Glutamatergic neuron (in vitro differentiated cells): Measurements from ENCODE around the gene METTL15. TPM values are rescaled to one million over a fixed set of nuclear protein-coding genes. Genes with fewer than 3 reads are reported as not detected.

Experiments used
- DNase-seq: peaks from one replicate; pipeline ENCODE4 v3.0.0; 2022
- H3K27ac Mint-ChIP-seq: one replicate; pipeline ENCODE4 v1.8.0; 2020; ENCODE audit warnings: mild to moderate bottlenecking, mixed read lengths, inconsistent platforms; ENCODE audit not compliant: unreplicated experiment
- H3K27me3 Mint-ChIP-seq: one replicate; pipeline ENCODE4 v1.8.0; 2020; ENCODE audit warnings: mild to moderate bottlenecking, moderate library complexity, mixed read lengths, inconsistent platforms; ENCODE audit not compliant: unreplicated experiment
- H3K36me3 Mint-ChIP-seq: one replicate; pipeline ENCODE4 v1.8.0; 2020; ENCODE audit warnings: mild to moderate bottlenecking, mixed read lengths, inconsistent platforms; ENCODE audit not compliant: unreplicated experiment
- H3K4me1 Mint-ChIP-seq: one replicate; pipeline ENCODE4 v1.8.0; 2020; ENCODE audit warnings: mild to moderate bottlenecking, low read depth, mixed read lengths, inconsistent platforms; ENCODE audit not compliant: unreplicated experiment
- H3K4me3 Mint-ChIP-seq: one replicate; pipeline ENCODE4 v1.8.0; 2020; ENCODE audit warnings: mild to moderate bottlenecking, mixed read lengths, inconsistent platforms; ENCODE audit not compliant: unreplicated experiment
- H3K9me3 Mint-ChIP-seq: one replicate; pipeline ENCODE4 v1.8.0; 2020; ENCODE audit warnings: mild to moderate bottlenecking, moderate library complexity, mixed read lengths, inconsistent platforms; ENCODE audit not compliant: unreplicated experiment
- CTCF ChIP-seq: fragments of 200-600 bp; sonication (generic); IDR thresholded peaks from one replicate; pipeline ENCODE4 v1.5.0; 2021; ENCODE audit not compliant: partially characterized antibody, unreplicated experiment
- total RNA-seq: library from RNA; stranded (reverse); fragmentation: NEBNext Ultra II Directional; extraction: Animal tissue kit (Norgen Biotek cat#: 25700); gene quantifications from one replicate; pipeline ENCODE4 v1.2.1, GENCODE V29; 2021; ENCODE audit not compliant: unreplicated experiment

METTL15 gene
- total RNA-seq, 1 donor from 2014 or later = 8.2 TPM

DNA sequence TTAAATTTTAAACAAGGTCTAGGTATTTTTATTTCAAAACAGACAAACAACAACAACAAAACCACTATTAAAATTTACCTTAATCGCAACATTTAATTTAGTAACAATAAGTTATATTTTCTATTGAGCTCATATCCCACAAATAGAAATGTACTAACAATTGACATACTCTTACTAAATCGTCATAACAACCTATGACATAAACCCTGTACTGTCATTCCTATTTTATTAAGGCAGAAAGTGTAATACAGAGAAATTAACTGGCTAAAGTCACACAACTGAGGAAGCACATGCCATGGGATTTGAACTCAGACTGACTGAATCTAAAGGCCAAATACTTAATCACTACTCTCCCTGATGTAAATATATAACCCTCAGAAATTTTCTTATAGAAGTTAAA, 3.2 kb upstream of the METTL15 start:
- Mint-ChIP-seq H3K36me3 (no peaks in the 10 kb centered on the region), H3K4me3 (no peak overlapping the region), H3K9me3 (no peaks in the 10 kb centered on the region), H3K27me3 (peaks cover 2% of the 10 kb centered on the region), H3K27ac (no peak overlapping the region), H3K4me1 (peaks cover 12% of the 10 kb centered on the region)
- DNase-seq = no peak
- TF ChIP-seq CTCF = no peak

DNA sequence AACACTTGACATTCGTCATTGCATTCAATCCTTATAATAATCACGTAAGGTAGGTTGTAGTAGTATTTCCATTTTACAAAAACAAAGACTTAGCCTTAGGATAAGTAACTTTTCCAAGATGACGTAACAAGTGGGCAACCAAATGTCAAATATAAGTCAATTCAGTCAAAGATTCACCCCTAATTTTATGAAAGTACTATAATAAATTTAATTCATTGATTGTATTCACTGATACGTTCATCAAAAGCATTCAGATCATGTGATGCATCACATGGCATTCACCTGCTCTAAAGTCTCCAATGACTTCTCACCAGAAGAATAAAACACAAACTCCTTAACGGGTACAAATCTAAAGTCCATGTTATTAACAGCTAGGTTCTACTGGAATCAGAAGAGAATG, 2.3 kb upstream of the METTL15 start:
- Mint-ChIP-seq H3K4me3 (peak overlapping the region; percentile 58), H3K4me1 (peaks cover 12% of the 10 kb centered on the region), H3K9me3 (no peaks in the 10 kb centered on the region), H3K36me3 (no peaks in the 10 kb centered on the region), H3K27ac (no peak overlapping the region), H3K27me3 (peaks cover 2% of the 10 kb centered on the region)
- DNase-seq = no peak
- TF ChIP-seq CTCF = no peak

- Mint-ChIP-seq H3K36me3 (no peaks in the 10 kb centered on the region), H3K9me3 (no peaks in the 10 kb centered on the region), H3K27ac (no peak overlapping the region), H3K27me3 (peaks cover 2% of the 10 kb centered on the region), H3K4me3 (peak overlapping the region; percentile 58), H3K4me1 (peaks cover 12% of the 10 kb centered on the region)
- DNase-seq = no peak
- no peak for TF ChIP-seq CTCF
Measured at GRCh38 chr11:28106353-28107043, 1.7 kb upstream of the METTL15 start.

DNA sequence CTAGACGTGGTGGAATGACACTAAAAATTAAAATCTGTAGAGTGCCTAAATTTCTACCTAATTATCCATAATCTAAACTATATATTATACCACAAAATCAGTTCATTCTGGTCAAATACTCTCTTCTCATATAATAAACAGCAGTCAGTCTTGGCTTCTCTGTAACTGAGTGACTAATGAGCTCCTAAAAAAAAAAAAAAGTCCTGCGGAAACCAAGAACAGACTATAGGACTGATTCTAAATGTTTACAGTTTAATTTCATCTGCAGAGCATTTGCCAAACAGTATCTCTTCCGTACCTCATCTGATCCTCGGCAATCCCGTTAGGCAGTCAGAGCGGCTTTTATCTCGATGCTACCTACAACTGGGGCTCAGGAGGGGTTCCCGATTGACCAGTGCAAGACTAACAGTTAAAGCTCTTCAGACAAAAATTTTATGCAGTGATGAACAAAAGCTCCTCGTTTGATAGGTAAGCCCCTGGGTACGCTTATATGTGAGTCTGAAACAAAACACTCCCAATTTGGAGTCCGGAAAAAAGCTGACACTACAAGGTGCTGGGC, 918 bp upstream of the METTL15 start:
- DNase-seq = no peak
- no peak overlapping the region for H3K27ac Mint-ChIP-seq
- H3K27me3 Mint-ChIP-seq = peaks cover 2% of the 10 kb centered on the region
- H3K9me3 Mint-ChIP-seq = no peaks in the 10 kb centered on the region
- H3K4me3 Mint-ChIP-seq = peak overlapping the region; percentile 97
- no peak for TF ChIP-seq CTCF
- no peaks in the 10 kb centered on the region for H3K36me3 Mint-ChIP-seq
- H3K4me1 Mint-ChIP-seq = peaks cover 12% of the 10 kb centered on the region

DNA sequence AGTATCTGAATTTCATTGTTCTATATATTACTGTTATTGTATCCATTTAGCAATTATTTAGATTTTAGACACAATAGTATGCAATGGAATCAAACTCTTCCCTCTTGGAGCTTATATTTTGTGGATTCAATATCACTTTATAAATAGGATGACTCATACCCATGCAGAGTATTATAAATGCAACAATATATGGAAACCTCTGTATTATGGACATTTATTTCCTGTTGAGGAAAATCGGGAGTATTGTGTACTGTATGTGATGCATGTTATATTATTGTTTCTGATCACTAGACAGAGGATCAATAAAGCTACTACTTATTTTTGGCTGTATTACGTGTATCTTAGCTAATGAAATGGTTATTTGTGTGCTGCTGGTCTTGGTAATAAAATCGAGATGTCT, 770 bp downstream of the METTL15 start:
- Mint-ChIP-seq H3K4me3 (peak overlapping the region; percentile 97), H3K27ac (peak overlapping the region; percentile 2), H3K4me1 (peaks cover 12% of the 10 kb centered on the region), H3K9me3 (no peaks in the 10 kb centered on the region), H3K36me3 (no peaks in the 10 kb centered on the region), H3K27me3 (peaks cover 2% of the 10 kb centered on the region)
- no peak for TF ChIP-seq CTCF
- no peak for DNase-seq
